LNCaP clone FGC (cell line): ENCODE results near the gene ACTL7B.
"Not testable (repeated sequence)": the region's sequence is repeated elsewhere in the genome, so short reads cannot be mapped to it uniquely, and the experiment has no call there.

ENCODE experiments used
- DNase-seq: peaks from one replicate; pipeline ENCODE4 v3.0.0-alpha.2; 2011; ENCODE audit warnings: low read depth
- H3K4me3 ChIP-seq: 2 replicates; pipeline ENCODE4 v1.5.1; 2011; ENCODE audit warnings: mild to moderate bottlenecking, low read depth, low read length, control low read depth
- CTCF ChIP-seq: IDR thresholded peaks from 2 replicates; pipeline ENCODE4 v1.5.1; 2012; ENCODE audit warnings: mild to moderate bottlenecking; ENCODE audit not compliant: control insufficient read depth, insufficient read depth; ENCODE audit errors: extremely low read depth

ACTL7B gene

GRCh38 chr9:108894225-108894997 is 38.6 kb upstream of the ACTL7B start:
- no peak overlapping the region for H3K4me3 ChIP-seq
- DNase-seq = peak; percentile 89
- TF ChIP-seq CTCF = no peak

- no peak overlapping the region for H3K4me3 ChIP-seq
- TF ChIP-seq CTCF = peak; percentile 35; the same call in 1 of the 2 replicates
- DNase-seq = no peak
Measured at GRCh38 chr9:108889649-108890067, 33.9 kb upstream of the ACTL7B start.

GRCh38 chr9:108886594-108887271 is 30.9 kb upstream of the ACTL7B start:
- DNase-seq = peak; percentile 78
- not testable (repeated sequence) for H3K4me3 ChIP-seq

GRCh38 chr9:108885643-108886348 is 30.0 kb upstream of the ACTL7B start:
- DNase-seq = no peak
- H3K4me3 ChIP-seq = no peak overlapping the region
- TF ChIP-seq CTCF = no peak

GRCh38 chr9:108884701-108885100 is 28.9 kb upstream of the ACTL7B start:
- TF ChIP-seq CTCF = no peak
- DNase-seq = no peak
- H3K4me3 ChIP-seq = no peak overlapping the region

- TF ChIP-seq CTCF = no peak
- DNase-seq = no peak
- no peak overlapping the region for H3K4me3 ChIP-seq
Measured at GRCh38 chr9:108883085-108883484, 27.3 kb upstream of the ACTL7B start.
